VCaP (cell line): ENCODE measurements around the gene PANX1.
"Not testable (repeated sequence)": the region's sequence is repeated elsewhere in the genome, so short reads cannot be mapped to it uniquely, and the experiment has no call there.

Experiments used
- H3K27ac ChIP-seq: fragments of 450-650 bp; 2 replicates; pipeline ENCODE4 v1.5.1; 2017
- CTCF ChIP-seq: fragments of 450-650 bp; conservative IDR thresholded peaks from 2 replicates; pipeline ENCODE4 v1.5.1; 2017; ENCODE audit warnings: mild to moderate bottlenecking, moderate library complexity

PANX1 gene

GRCh38 chr11:94150704-94151685 is 22.4 kb downstream of the PANX1 start:
- H3K27ac ChIP-seq: no peak overlapping the region

GRCh38 chr11:94151903-94152677 is 23.4 kb downstream of the PANX1 start:
- no peak overlapping the region for H3K27ac ChIP-seq
- TF ChIP-seq CTCF: no peak

More at GRCh38 chr11:94150704-94151685, 22.4 kb downstream of the PANX1 start:
- no peak for TF ChIP-seq CTCF

GRCh38 chr11:94152678-94153065 is 24.0 kb downstream of the PANX1 start:
- TF ChIP-seq CTCF: no peak
- no peak overlapping the region for H3K27ac ChIP-seq

- no peak overlapping the region for H3K27ac ChIP-seq
- no peak for TF ChIP-seq CTCF
These were observed 24.7 kb downstream of the PANX1 start for GRCh38 chr11:94153320-94153719.

- no peak for TF ChIP-seq CTCF
- H3K27ac ChIP-seq: no peak overlapping the region
These were observed 25.6 kb downstream of the PANX1 start for GRCh38 chr11:94154095-94154856.

GRCh38 chr11:94157339-94157738 is 28.7 kb downstream of the PANX1 start:
- not testable (repeated sequence) for H3K27ac ChIP-seq

GRCh38 chr11:94168882-94169281 is 40.2 kb downstream of the PANX1 start:
- no peak overlapping the region for H3K27ac ChIP-seq
- no peak for TF ChIP-seq CTCF
